MCF 10A (cell line): ENCODE measurements around the gene GTSF1L. TPM values are rescaled to one million over a fixed set of nuclear protein-coding genes. Genes with fewer than 3 reads are reported as not detected.

ENCODE experiments used
- BruUV-seq: library from RNA; stranded (reverse); fragments of 400-500 nt; replicated peaks from 2 replicates; lab custom pipeline; 2021; lab: Mats Ljungman, UMichigan
- CTCF ChIA-PET: fragments of 300-600 bp; sonication (Branson Sonifier 250); formaldehyde crosslinking; extraction: SDS; loops from one replicate; lab custom pipeline; 2021; ENCODE audit warnings: antibody characterized with exemption, inconsistent platforms; lab: Yijun Ruan, JAX
- POLR2A ChIA-PET: fragments of 300-600, 350-650 bp; sonication (Branson Sonifier 250); formaldehyde crosslinking; extraction: SDS; loops from one replicate; lab custom pipeline; 2020; ENCODE audit warnings: antibody characterized with exemption, inconsistent platforms; lab: Yijun Ruan, JAX
- DNase-seq: peaks from one replicate; pipeline ENCODE4 v3.0.0-alpha.2; 2018; ENCODE audit not compliant: unreplicated experiment
- H3K27ac Mint-ChIP-seq: one replicate; pipeline ENCODE4 v1.8.0; 2022; ENCODE audit warnings: mild to moderate bottlenecking, low read depth, mixed read lengths; ENCODE audit not compliant: unreplicated experiment
- H3K27me3 Mint-ChIP-seq: one replicate; pipeline ENCODE4 v1.8.0; 2022; ENCODE audit warnings: mixed read lengths; ENCODE audit not compliant: insufficient read depth, unreplicated experiment
- H3K36me3 Mint-ChIP-seq: one replicate; pipeline ENCODE4 v1.8.0; 2022; ENCODE audit warnings: mild to moderate bottlenecking, moderate library complexity, mixed read lengths; ENCODE audit not compliant: insufficient read depth, unreplicated experiment
- H3K4me1 Mint-ChIP-seq: one replicate; pipeline ENCODE4 v1.8.0; 2022; ENCODE audit warnings: mixed read lengths; ENCODE audit not compliant: insufficient read depth, unreplicated experiment
- H3K4me3 Mint-ChIP-seq: one replicate; pipeline ENCODE4 v1.8.0; 2022; ENCODE audit warnings: mild to moderate bottlenecking, moderate library complexity, mixed read lengths; ENCODE audit not compliant: unreplicated experiment
- H3K9me3 Mint-ChIP-seq: one replicate; pipeline ENCODE4 v1.8.0; 2022; ENCODE audit warnings: mixed read lengths; ENCODE audit not compliant: unreplicated experiment
- intact Hi-C: fragments of 100-400 bp; cut with micrococcal nuclease; formaldehyde crosslinking; loops from 2 replicates; pipeline ENCODE4 v1.14.1; 2022
- total RNA-seq: library from RNA; stranded (reverse); gene quantifications from 2 replicates; pipeline ENCODE4 v1.2.3, GENCODE V29; 2022
- TF ChIP-seq, protein P1 (sequence below): fragments of 200-600 bp; IDR thresholded peaks from one replicate; pipeline ENCODE4 v1.8.0; 2022; ENCODE audit warnings: antibody characterized with exemption, mild to moderate bottlenecking; ENCODE audit not compliant: unreplicated experiment

Gene GTSF1L
- total RNA-seq, 1 experiment from 2014 or later, result not detected

DNA sequence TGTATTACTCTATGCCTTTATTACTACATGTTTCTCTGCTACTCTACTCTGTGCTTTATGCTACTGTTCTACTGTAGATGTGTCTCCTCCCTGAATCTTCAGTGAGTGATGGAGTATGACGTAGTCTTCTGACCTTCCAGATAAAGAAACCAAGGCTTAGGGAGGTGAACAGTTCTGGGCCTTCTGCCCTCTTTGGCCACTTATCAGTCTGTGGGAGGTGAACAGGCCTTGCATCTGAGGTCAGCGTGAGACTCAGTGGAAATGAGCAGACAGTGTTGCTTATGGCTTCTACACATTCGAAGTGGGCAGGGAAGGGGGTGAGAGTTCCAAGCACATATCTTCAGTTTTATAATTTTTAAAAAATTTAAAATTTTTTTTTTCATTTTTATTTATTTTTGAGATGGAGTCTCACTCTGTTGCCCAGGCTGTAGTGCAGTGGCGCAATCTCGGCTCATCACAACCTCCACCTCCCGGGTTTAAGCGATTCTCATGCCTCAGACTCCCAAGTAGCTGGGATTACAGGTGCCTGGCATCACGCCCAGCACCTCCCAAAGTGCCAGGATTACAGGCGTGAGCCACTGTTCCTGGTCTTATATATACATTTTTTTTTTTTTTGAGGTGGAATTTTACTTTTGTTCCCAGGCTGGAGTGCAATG lies 35.7 kb downstream of the GTSF1L start:
- H3K27ac Mint-ChIP-seq, result no peak overlapping the region
- peaks cover 16% of the 10 kb centered on the region for H3K36me3 Mint-ChIP-seq
- TF ChIP-seq, protein P1, sequence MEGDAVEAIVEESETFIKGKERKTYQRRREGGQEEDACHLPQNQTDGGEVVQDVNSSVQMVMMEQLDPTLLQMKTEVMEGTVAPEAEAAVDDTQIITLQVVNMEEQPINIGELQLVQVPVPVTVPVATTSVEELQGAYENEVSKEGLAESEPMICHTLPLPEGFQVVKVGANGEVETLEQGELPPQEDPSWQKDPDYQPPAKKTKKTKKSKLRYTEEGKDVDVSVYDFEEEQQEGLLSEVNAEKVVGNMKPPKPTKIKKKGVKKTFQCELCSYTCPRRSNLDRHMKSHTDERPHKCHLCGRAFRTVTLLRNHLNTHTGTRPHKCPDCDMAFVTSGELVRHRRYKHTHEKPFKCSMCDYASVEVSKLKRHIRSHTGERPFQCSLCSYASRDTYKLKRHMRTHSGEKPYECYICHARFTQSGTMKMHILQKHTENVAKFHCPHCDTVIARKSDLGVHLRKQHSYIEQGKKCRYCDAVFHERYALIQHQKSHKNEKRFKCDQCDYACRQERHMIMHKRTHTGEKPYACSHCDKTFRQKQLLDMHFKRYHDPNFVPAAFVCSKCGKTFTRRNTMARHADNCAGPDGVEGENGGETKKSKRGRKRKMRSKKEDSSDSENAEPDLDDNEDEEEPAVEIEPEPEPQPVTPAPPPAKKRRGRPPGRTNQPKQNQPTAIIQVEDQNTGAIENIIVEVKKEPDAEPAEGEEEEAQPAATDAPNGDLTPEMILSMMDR, result no peak
- H3K4me1 Mint-ChIP-seq, result no peaks in the 10 kb centered on the region
- no peaks in the 10 kb centered on the region for H3K9me3 Mint-ChIP-seq
- intact Hi-C loops, result no loop called here
- POLR2A ChIA-PET, result interaction anchor here (0.7 to 1.2 kb wide), 2 partner anchors 10 to 322 kb away, joined by 3 read pairs; no protein-coding TSS in a partner anchor
- no TSS peak for BruUV-seq
- no peak overlapping the region for H3K4me3 Mint-ChIP-seq
- DNase-seq, result no peak
- CTCF ChIA-PET, result interaction anchor here (0.6 to 6.6 kb wide), 14 partner anchors 10 to 243 kb away, joined by 3 to 59 read pairs (median 4); no protein-coding TSS in a partner anchor
- H3K27me3 Mint-ChIP-seq, result no peaks in the 10 kb centered on the region

DNA sequence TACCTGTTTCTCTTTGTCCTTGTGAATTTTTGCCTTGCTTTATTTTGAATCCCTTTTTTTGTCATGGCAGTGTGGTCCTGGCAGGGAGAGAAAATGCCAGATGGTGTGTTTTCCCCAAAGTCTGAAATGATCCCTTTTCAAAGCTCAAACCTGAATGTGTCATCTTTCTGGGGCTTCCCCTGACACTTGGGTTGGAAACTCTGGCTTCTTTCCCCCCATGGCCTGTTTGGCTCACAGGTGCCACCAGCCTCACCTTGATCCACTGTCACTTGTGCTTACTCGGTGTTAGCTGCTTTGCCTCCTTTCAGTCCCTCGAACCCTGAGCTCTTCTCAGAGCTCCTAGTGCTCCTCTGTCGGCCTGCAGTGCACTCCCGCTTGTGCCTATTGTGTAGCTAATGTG lies 37.6 kb downstream of the GTSF1L start:
- intact Hi-C loops, result no loop called here
- H3K4me1 Mint-ChIP-seq, result no peaks in the 10 kb centered on the region
- no TSS peak for BruUV-seq
- TF ChIP-seq, protein P1, result no peak
- no peaks in the 10 kb centered on the region for H3K9me3 Mint-ChIP-seq
- no peak for DNase-seq
- CTCF ChIA-PET, result interaction anchor here (0.6 to 6.6 kb wide), 8 partner anchors 11 to 696 kb away, joined by 3 to 59 read pairs (median 4); no protein-coding TSS in a partner anchor
- peaks cover 16% of the 10 kb centered on the region for H3K36me3 Mint-ChIP-seq
- no peak overlapping the region for H3K4me3 Mint-ChIP-seq
- no peaks in the 10 kb centered on the region for H3K27me3 Mint-ChIP-seq
- H3K27ac Mint-ChIP-seq, result no peak overlapping the region
- POLR2A ChIA-PET, result interaction anchor here (1.1 kb wide), 1 partner anchor 232 kb away, joined by 3 read pairs; the partner anchor contains the start of gene SRSF6

DNA sequence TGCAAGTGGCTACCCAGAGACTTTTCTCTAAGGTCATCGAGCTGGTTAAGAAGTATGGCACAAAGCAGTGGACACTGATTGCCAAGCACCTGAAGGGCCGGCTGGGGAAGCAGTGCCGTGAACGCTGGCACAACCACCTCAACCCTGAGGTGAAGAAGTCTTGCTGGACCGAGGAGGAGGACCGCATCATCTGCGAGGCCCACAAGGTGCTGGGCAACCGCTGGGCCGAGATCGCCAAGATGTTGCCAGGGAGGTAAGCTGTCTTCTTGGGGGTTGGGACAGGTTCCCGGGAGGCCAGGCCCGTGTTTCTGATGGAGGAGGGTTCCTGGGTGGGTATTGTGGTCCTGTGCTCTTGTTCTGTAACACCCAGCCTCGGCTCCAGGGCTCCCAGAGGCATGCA lies 40.0 kb downstream of the GTSF1L start:
- DNase-seq, result no peak
- intact Hi-C loops, result no loop called here
- H3K27ac Mint-ChIP-seq, result no peak overlapping the region
- H3K27me3 Mint-ChIP-seq, result no peaks in the 10 kb centered on the region
- H3K4me3 Mint-ChIP-seq, result no peak overlapping the region
- BruUV-seq, result no TSS peak
- H3K4me1 Mint-ChIP-seq, result no peaks in the 10 kb centered on the region
- TF ChIP-seq, protein P1, result no peak
- POLR2A ChIA-PET, result no interaction called here
- no peaks in the 10 kb centered on the region for H3K9me3 Mint-ChIP-seq
- CTCF ChIA-PET, result interaction anchor here (0.6 to 0.7 kb wide), 2 partner anchors 12 to 149 kb away, joined by 3 read pairs; no protein-coding TSS in a partner anchor
- peaks cover 9% of the 10 kb centered on the region for H3K36me3 Mint-ChIP-seq

DNA sequence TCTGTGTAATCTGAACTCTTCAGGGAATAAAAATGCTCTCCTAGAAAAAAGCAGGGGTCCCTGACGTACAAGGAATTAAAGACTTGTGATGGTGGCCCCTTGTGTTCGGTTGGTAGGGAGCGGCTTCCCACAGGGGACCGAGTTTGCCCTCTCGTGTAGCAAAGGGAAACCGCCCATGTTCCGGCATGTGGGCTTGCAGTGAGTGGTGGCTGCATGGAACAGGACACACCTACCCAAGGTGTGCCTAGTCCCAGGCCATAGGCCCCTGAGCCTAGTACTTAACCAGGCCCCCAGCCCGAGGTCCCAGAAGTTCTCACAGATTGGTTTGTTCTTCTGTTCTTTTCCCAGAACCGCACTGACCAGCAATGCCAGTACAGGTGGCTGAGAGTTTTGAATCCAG lies 44.4 kb downstream of the GTSF1L start:
- CTCF ChIA-PET, result interaction anchor here (0.8 kb wide), 1 partner anchor 410 kb away, joined by 4 read pairs; no protein-coding TSS in a partner anchor
- Mint-ChIP-seq H3K27me3 (no peaks in the 10 kb centered on the region), H3K9me3 (no peaks in the 10 kb centered on the region), H3K36me3 (peaks cover 5% of the 10 kb centered on the region), H3K27ac (no peak overlapping the region), H3K4me1 (no peaks in the 10 kb centered on the region), H3K4me3 (no peak overlapping the region)
- TF ChIP-seq, protein P1, result no peak
- no TSS peak for BruUV-seq
- intact Hi-C loops, result no loop called here
- DNase-seq, result no peak
- POLR2A ChIA-PET, result no interaction called here
